Keratinocyte (primary cell): ENCODE results near the gene MANBA. TPM values are rescaled to one million over a fixed set of nuclear protein-coding genes. Genes with fewer than 3 reads are reported as not detected.

Experiments
- DNase-seq: peaks from one replicate; pipeline ENCODE4 v3.0.0-alpha.2; 2011; ENCODE audit warnings: low read depth, missing footprints, low spot score
- FAIRE-seq: peaks from 2 replicates; lab custom pipeline; 2011; peaks lifted over from hg19 to GRCh38; lab: Jason Lieb, UNC
- H2AFZ ChIP-seq: 2 replicates; pipeline ENCODE4 v1.6.0; 2012; ENCODE audit warnings: low read length, control low read depth, inconsistent platforms; ENCODE audit not compliant: control insufficient read depth
- H3K27ac ChIP-seq: 2 replicates; pipeline ENCODE4 v1.5.1; 2011; ENCODE audit warnings: low read length; ENCODE audit not compliant: control insufficient read depth, insufficient read depth
- H3K27me3 ChIP-seq: 3 replicates; pipeline ENCODE4 v1.6.0; 2011; ENCODE audit warnings: low read length; ENCODE audit not compliant: control insufficient read depth, insufficient read depth; ENCODE audit errors: extremely low read depth
- H3K36me3 ChIP-seq, 2 experiments: 2 replicates in 1 of 2; 3 replicates in 1 of 2; pipeline ENCODE4 v1.5.1; 2011; ENCODE audit warnings: low read length in 2 of 2, mild to moderate bottlenecking in 1 of 2; ENCODE audit not compliant: control insufficient read depth in 2 of 2, insufficient read depth in 2 of 2; ENCODE audit errors: extremely low read depth in 1 of 2
- H3K4me1 ChIP-seq: 3 replicates; pipeline ENCODE4 v1.5.1; 2011; ENCODE audit warnings: low read length; ENCODE audit not compliant: control insufficient read depth, insufficient read depth; ENCODE audit errors: extremely low read depth
- H3K4me2 ChIP-seq: 3 replicates; pipeline ENCODE4 v1.6.0; 2011; ENCODE audit warnings: low read depth, low read length; ENCODE audit not compliant: control insufficient read depth, insufficient read depth; ENCODE audit errors: extremely low read depth
- H3K4me3 ChIP-seq, 3 experiments: fragments of 200-600 bp in 1 of 3; sonication (generic) in 1 of 3; 2 replicates in 2 of 3; 3 replicates in 1 of 3; pipeline ENCODE4 v1.5.1; 2011 to 2016; ENCODE audit warnings: low read length in 3 of 3, mild to moderate bottlenecking in 3 of 3, control low read depth in 2 of 3, inconsistent platforms in 1 of 3, low read depth in 1 of 3, mixed read lengths in 1 of 3, mixed run types in 1 of 3, moderate library complexity in 1 of 3; ENCODE audit not compliant: control insufficient read depth in 2 of 3, insufficient read depth in 2 of 3; ENCODE audit errors: extremely low read depth in 1 of 3
- H3K79me2 ChIP-seq: 2 replicates; pipeline ENCODE4 v1.6.0; 2012; ENCODE audit warnings: low read length; ENCODE audit not compliant: control insufficient read depth, insufficient read depth
- H3K9ac ChIP-seq: 3 replicates; pipeline ENCODE4 v1.6.0; 2011; ENCODE audit warnings: low read length; ENCODE audit not compliant: control insufficient read depth, insufficient read depth; ENCODE audit errors: extremely low read depth
- H3K9me1 ChIP-seq: 3 replicates; pipeline ENCODE4 v1.6.0; 2011; ENCODE audit warnings: low read length; ENCODE audit not compliant: control insufficient read depth, insufficient read depth; ENCODE audit errors: extremely low read depth
- H3K9me3 ChIP-seq: 2 replicates; pipeline ENCODE4 v1.5.1; 2012; ENCODE audit warnings: low read depth, low read length; ENCODE audit not compliant: control insufficient read depth
- H4K20me1 ChIP-seq: 3 replicates; pipeline ENCODE4 v1.6.0; 2011; ENCODE audit warnings: low read length; ENCODE audit not compliant: control insufficient read depth, insufficient read depth; ENCODE audit errors: extremely low read depth
- CTCF ChIP-seq, 3 experiments: IDR thresholded peaks in 1 of 3; conservative IDR thresholded peaks in 1 of 3; optimal IDR thresholded peaks in 1 of 3; 2 replicates in 2 of 3; 3 replicates in 1 of 3; pipeline versions ENCODE3 to v1.5.1; 2011; ENCODE audit warnings: low read length in 3 of 3, mild to moderate bottlenecking in 3 of 3, moderate library complexity in 2 of 3, control low read depth in 1 of 3, inconsistent platforms in 1 of 3; ENCODE audit not compliant: insufficient read depth in 2 of 3; ENCODE audit errors: extremely low read depth in 1 of 3
- EZH2 ChIP-seq: IDR thresholded peaks from one replicate; pipeline ENCODE4 v1.6.1; 2012; ENCODE audit warnings: inconsistent platforms, mild to moderate bottlenecking, low read length, moderate library complexity
- dilution Hi-C: fragments of 300-500 bp; cut with MboI; formaldehyde crosslinking; loops from one replicate; pipeline ENCODE4 v1.7.0; 2020; ENCODE audit warnings: low sequenced_read_pairs; ENCODE audit not compliant: extremely low pct_ligation_motif_present
- polyA plus RNA-seq, 5 experiments: library from polyadenylated mRNA; depleted of rRNA in 3 of 5; stranded (reverse) in 3 of 5; stranded (forward) in 1 of 5; unstranded in 1 of 5; fragments of >200 nt; gene quantifications; 1 replicate in 1 of 5; 2 replicates in 3 of 5; 3 replicates in 1 of 5; pipeline versions ENCODE4 v1.2.1 to v1.2.3, GENCODE V29; 2011 to 2012; ENCODE audit warnings: missing spikeins in 2 of 5, low read depth in 1 of 5, low replicate concordance in 1 of 5

Gene MANBA
- polyA plus RNA-seq, 1 donor (not counting 4 experiments of a cell fraction or from before 2014, with no cell fraction given) = 9.3 TPM

DNA sequence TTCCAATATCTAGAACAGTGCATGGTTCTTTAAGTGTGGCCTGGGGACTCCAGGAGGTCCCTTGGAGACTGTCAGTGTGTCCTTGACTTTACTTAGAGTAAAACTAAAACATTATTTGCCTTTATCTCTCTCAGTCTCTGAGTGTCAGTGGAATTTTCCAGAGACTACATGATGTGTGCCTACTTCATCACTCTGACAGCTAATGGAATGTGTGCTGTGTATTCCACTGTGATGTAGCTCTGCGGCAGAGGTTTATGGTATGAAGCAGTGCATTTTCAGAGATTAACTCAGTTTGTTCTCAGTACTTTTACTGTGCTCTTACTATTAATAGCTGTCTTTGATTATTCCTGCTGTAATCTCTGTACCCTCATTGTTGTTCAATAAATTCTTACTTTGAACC is 85.6 kb downstream of the MANBA start:
- H3K9me3 ChIP-seq = no peaks in the 10 kb centered on the region
- dilution Hi-C loops = no loop called here

GRCh38 chr4:102667001-102667400 is 93.8 kb downstream of the MANBA start:
- Histone ChIP-seq H3K27ac (no peak overlapping the region), H2AFZ (no peak overlapping the region), H3K27me3 (no peaks in the 10 kb centered on the region), H3K9me3 (no peaks in the 10 kb centered on the region), H3K4me2 (no peak overlapping the region), H3K9me1 (no peaks in the 10 kb centered on the region), H3K9ac (no peak overlapping the region), H3K79me2 (no peaks in the 10 kb centered on the region), H3K36me3 (peaks cover 0 to 1% of the 10 kb centered on the region in 2 experiments), H4K20me1 (no peaks in the 10 kb centered on the region), H3K4me3 (no peak overlapping the region), H3K4me1 (peaks cover 26% of the 10 kb centered on the region)
- dilution Hi-C loops = no loop called here
- DNase-seq (no peak), FAIRE-seq (no peak)
- TF ChIP-seq EZH2 = no peak
- TF ChIP-seq CTCF (optimal IDR thresholded peaks at IDR 0.05 in 1 of 3, IDR thresholded peaks at IDR 0.05 in 1 of 3, conservative IDR thresholded peaks at IDR 0.05 in 1 of 3; ENCODE audit: extremely low read depth in 1 of 3, insufficient read depth in 2 of 3, low read length in 3 of 3) = no peak

More for the DNA sequence above, 85.6 kb downstream of the MANBA start:
- no peak for TF ChIP-seq EZH2
- no peak for TF ChIP-seq CTCF (optimal IDR thresholded peaks at IDR 0.05 in 1 of 3, IDR thresholded peaks at IDR 0.05 in 1 of 3, conservative IDR thresholded peaks at IDR 0.05 in 1 of 3; ENCODE audit: extremely low read depth in 1 of 3, insufficient read depth in 2 of 3, low read length in 3 of 3)
- no peaks in the 10 kb centered on the region for H3K36me3 ChIP-seq
- H2AFZ ChIP-seq = no peak overlapping the region
- H3K79me2 ChIP-seq = no peaks in the 10 kb centered on the region
- DNase-seq = no peak
- no peak overlapping the region for H3K4me3 ChIP-seq
- H3K4me2 ChIP-seq = no peak overlapping the region
- no peak overlapping the region for H3K27ac ChIP-seq
- no peaks in the 10 kb centered on the region for H4K20me1 ChIP-seq
- no peaks in the 10 kb centered on the region for H3K9me1 ChIP-seq
- no peaks in the 10 kb centered on the region for H3K27me3 ChIP-seq
- no peak overlapping the region for H3K9ac ChIP-seq
- FAIRE-seq = no peak
- peaks cover 13% of the 10 kb centered on the region for H3K4me1 ChIP-seq
